Thyroid gland (tissue), 4 donors: ENCODE results near the gene ZNF44. TPM values are rescaled to one million over a fixed set of nuclear protein-coding genes. Genes with fewer than 3 reads are reported as not detected.

ENCODE experiments used
- DNase-seq, 2 donors: peaks; one replicate each; pipeline ENCODE4 v3.0.0-alpha.2; 2019
- H3K27ac ChIP-seq, 3 donors: fragments of 200-600 bp; sonication (generic); 1 replicate in 2 of 3; 2 replicates in 1 of 3; pipeline ENCODE4 v1.5.1; 2016 to 2019; ENCODE audit warnings: mild to moderate bottlenecking in 1 of 3, moderate library complexity in 1 of 3
- H3K27me3 ChIP-seq: fragments of 200-600 bp; sonication (generic); one replicate; pipeline ENCODE4 v1.5.1; 2019
- H3K36me3 ChIP-seq, 2 donors: fragments of 200-600 bp; sonication (generic); one replicate each; pipeline ENCODE4 v1.5.1; 2016 to 2019
- H3K4me1 ChIP-seq, 2 donors: fragments of 200-600 bp; sonication (generic); one replicate each; pipeline ENCODE4 v1.5.1; 2017 to 2019
- H3K4me3 ChIP-seq, 3 donors: fragments of 200-600 bp; sonication (generic); replicated peaks in 1 of 3; 1 replicate in 2 of 3; 2 replicates in 1 of 3; pipeline ENCODE4 v1.5.1; 2016; ENCODE audit warnings: mild to moderate bottlenecking in 1 of 3
- H3K9me3 ChIP-seq: fragments of 200-600 bp; sonication (generic); one replicate; pipeline ENCODE4 v1.5.1; 2017
- POLR2A ChIP-seq, 2 donors: fragments of 450-650 bp; IDR thresholded peaks; one replicate each; pipeline ENCODE4 v1.6.1; 2017; ENCODE audit warnings: antibody characterized with exemption in 2 of 2, mild to moderate bottlenecking in 2 of 2, moderate library complexity in 1 of 2
- WGBS, 2 donors: methylation state at CpG; one replicate each; pipeline ENCODE4 v1.1.5; 2017; 5-methylcytosine and 5-hydroxymethylcytosine counted together
- intact Hi-C: fragments of 100-400 bp; cut with DNase I; formaldehyde crosslinking; loops from one replicate; pipeline ENCODE4 v1.15.1; 2023
- total RNA-seq, 4 donors: library from RNA; depleted of rRNA; stranded (reverse); fragments of >200 nt; gene quantifications; one replicate each; pipeline ENCODE4 v1.2.3, GENCODE V29; 2016
- TF ChIP-seq, protein P1 (sequence below), 6 experiments: fragments of 200-600 bp in 3 of 6; fragments of 450-650 bp in 3 of 6; sonication (generic) in 3 of 6; IDR thresholded peaks; one replicate each; pipeline ENCODE4 v1.5.1; 2016 to 2019; ENCODE audit warnings: antibody characterized with exemption in 6 of 6, mild to moderate bottlenecking in 2 of 6, inconsistent platforms in 1 of 6, moderate library complexity in 1 of 6

The ZNF44 gene
- total RNA-seq, 4 donors from 2014 or later, result 13.7 to 24.6 (median 19.2) TPM

- 95 to 97% methylated on average over 5 of the region's 5 CpGs for WGBS, 2 donors
- H3K9me3 ChIP-seq, result no peaks in the 10 kb centered on the region
- peaks cover 23 to 24% of the 10 kb centered on the region in 2 donors for H3K36me3 ChIP-seq
- DNase-seq, result no peak
- H3K27ac ChIP-seq, result no peak overlapping the region
- no peaks in the 10 kb centered on the region for H3K27me3 ChIP-seq
- intact Hi-C loops, result no loop called here
- H3K4me1 ChIP-seq, result no peaks in the 10 kb centered on the region
- TF ChIP-seq, protein P1, sequence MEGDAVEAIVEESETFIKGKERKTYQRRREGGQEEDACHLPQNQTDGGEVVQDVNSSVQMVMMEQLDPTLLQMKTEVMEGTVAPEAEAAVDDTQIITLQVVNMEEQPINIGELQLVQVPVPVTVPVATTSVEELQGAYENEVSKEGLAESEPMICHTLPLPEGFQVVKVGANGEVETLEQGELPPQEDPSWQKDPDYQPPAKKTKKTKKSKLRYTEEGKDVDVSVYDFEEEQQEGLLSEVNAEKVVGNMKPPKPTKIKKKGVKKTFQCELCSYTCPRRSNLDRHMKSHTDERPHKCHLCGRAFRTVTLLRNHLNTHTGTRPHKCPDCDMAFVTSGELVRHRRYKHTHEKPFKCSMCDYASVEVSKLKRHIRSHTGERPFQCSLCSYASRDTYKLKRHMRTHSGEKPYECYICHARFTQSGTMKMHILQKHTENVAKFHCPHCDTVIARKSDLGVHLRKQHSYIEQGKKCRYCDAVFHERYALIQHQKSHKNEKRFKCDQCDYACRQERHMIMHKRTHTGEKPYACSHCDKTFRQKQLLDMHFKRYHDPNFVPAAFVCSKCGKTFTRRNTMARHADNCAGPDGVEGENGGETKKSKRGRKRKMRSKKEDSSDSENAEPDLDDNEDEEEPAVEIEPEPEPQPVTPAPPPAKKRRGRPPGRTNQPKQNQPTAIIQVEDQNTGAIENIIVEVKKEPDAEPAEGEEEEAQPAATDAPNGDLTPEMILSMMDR (IDR thresholded peaks at IDR 0.05), result no peak
- H3K4me3 ChIP-seq, result no peak overlapping the region
Observed at GRCh38 chr19:12247644-12248222, 47.0 kb downstream of the ZNF44 start.

GRCh38 chr19:12244370-12244769 is 50.3 kb downstream of the ZNF44 start:
- DNase-seq, result no peak
- Histone ChIP-seq H3K27me3 (no peaks in the 10 kb centered on the region), H3K9me3 (no peaks in the 10 kb centered on the region), H3K36me3 (peaks cover 20 to 23% of the 10 kb centered on the region in 2 donors), H3K4me3 (no peak overlapping the region), H3K4me1 (no peaks in the 10 kb centered on the region), H3K27ac (no peak overlapping the region)
- intact Hi-C loops, result no loop called here
- 95 to 98% methylated on average over 2 of the region's 2 CpGs for WGBS, 2 donors
- TF ChIP-seq POLR2A (IDR thresholded peaks at IDR 0.05), result no peak
- TF ChIP-seq, protein P1 (IDR thresholded peaks at IDR 0.05), result peak in 1 of 6 experiments; percentile 6

DNA sequence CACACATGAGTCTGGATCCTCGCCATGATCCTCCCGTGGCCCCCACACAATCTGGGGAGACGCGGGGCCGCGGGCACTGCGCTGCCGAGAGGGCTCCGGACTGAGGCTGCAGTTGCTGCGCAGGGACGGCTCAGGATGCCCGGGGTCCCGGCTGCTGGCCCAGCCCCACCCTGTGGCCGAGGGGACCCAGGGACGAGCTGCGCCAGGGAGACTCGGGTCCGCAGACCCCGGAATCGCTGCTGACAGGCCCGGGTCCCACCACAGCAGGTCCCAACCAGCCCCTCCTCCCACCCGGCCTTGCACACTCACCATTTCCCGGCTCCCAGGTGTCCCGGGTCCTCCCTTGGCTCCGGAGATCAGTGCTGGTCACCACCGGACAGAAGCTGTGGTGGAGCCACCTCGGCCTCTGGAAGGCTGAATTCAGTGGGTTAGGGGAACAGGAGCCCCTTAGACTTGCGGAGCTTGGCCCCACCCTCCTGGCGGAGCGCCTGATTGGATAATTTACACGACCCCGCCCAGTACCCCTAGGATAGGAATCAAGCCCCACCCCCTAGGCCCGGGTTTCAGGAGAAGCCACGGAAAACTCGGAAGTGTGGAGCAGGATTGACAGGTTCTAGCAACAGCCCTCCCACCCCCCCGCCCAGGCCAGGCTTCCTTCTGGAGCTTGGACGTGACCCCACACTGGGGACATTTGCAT is 57.4 kb downstream of the ZNF44 start:
- Histone ChIP-seq H3K27me3 (no peaks in the 10 kb centered on the region), H3K9me3 (no peaks in the 10 kb centered on the region), H3K27ac (no peak overlapping the region), H3K4me1 (no peaks in the 10 kb centered on the region), H3K36me3 (peaks cover 0 to 6% of the 10 kb centered on the region in 2 donors), H3K4me3 (no peak overlapping the region)
- TF ChIP-seq, protein P1 (IDR thresholded peaks at IDR 0.05), result no peak
- no peak for TF ChIP-seq POLR2A (IDR thresholded peaks at IDR 0.05)
- intact Hi-C loops, result no loop called here
- 96 to 97% methylated on average over 21 to 22 of the region's 37 CpGs for WGBS, 2 donors
- no peak for DNase-seq

- no peaks in the 10 kb centered on the region for H3K9me3 ChIP-seq
- H3K4me3 ChIP-seq, result no peak overlapping the region
- WGBS, 2 donors, result 83 to 89% methylated on average over 3 of the region's 3 CpGs
- H3K36me3 ChIP-seq, result peaks cover 0 to 6% of the 10 kb centered on the region in 2 donors
- no peak for DNase-seq
- intact Hi-C loops, result no loop called here
- H3K4me1 ChIP-seq, result no peaks in the 10 kb centered on the region
- no peaks in the 10 kb centered on the region for H3K27me3 ChIP-seq
- TF ChIP-seq POLR2A (IDR thresholded peaks at IDR 0.05), result no peak
- TF ChIP-seq, protein P1 (IDR thresholded peaks at IDR 0.05), result no peak
- no peak overlapping the region for H3K27ac ChIP-seq
Observed at GRCh38 chr19:12232961-12233360, 61.7 kb downstream of the ZNF44 start.
